DMS114 treated with DMSO at 0.1 percent for 48 hours (cell line): ENCODE data around the gene DMRTC1B.
"Not testable (repeated sequence)": the region's sequence is repeated elsewhere in the genome, so short reads cannot be mapped to it uniquely, and the experiment has no call there.

Experiments
- DNase-seq: peaks from one replicate; lab custom pipeline; 2025; ENCODE audit not compliant: unreplicated experiment; lab: John Stamatoyannopoulos, UW

The DMRTC1B gene

GRCh38 chrX:72776653-72777466 is at the start of gene DMRTC1B:
TSS of gene DMRTC1B (plus strand) at chrX:72776890. CDS start at chrX:72845136, 68,246 bp downstream.
- DNase-seq, result not testable (repeated sequence)

GRCh38 chrX:72727846-72728245 is 48.8 kb upstream of the DMRTC1B start:
- no peak for DNase-seq

GRCh38 chrX:72733636-72734035 is 43.1 kb upstream of the DMRTC1B start:
- DNase-seq, result not testable (repeated sequence)

- no peak for DNase-seq
Measured at GRCh38 chrX:72735561-72735960, 41.1 kb upstream of the DMRTC1B start.

- not testable (repeated sequence) for DNase-seq
Measured at GRCh38 chrX:72745546-72745945, 31.1 kb upstream of the DMRTC1B start.

GRCh38 chrX:72748545-72748944 is 28.1 kb upstream of the DMRTC1B start:
- DNase-seq, result not testable (repeated sequence)

GRCh38 chrX:72760454-72760853 is 16.2 kb upstream of the DMRTC1B start:
- not testable (repeated sequence) for DNase-seq

- DNase-seq, result not testable (repeated sequence)
Measured at GRCh38 chrX:72777467-72777790, 739 bp downstream of the DMRTC1B start.

- not testable (repeated sequence) for DNase-seq
Measured at GRCh38 chrX:72778146-72778545, 1.5 kb downstream of the DMRTC1B start.

GRCh38 chrX:72782560-72782959 is 5.9 kb downstream of the DMRTC1B start, which contains the start of gene FAM236B:
TSS of gene FAM236B (minus strand) at chrX:72782660. CDS start at chrX:72782560, 100 bp downstream.
- not testable (repeated sequence) for DNase-seq

- DNase-seq, result not testable (repeated sequence)
Measured at GRCh38 chrX:72783365-72783936, 6.8 kb downstream of the DMRTC1B start.

- not testable (repeated sequence) for DNase-seq
Measured at GRCh38 chrX:72783964-72784363, 7.3 kb downstream of the DMRTC1B start.

- not testable (repeated sequence) for DNase-seq
Measured at GRCh38 chrX:72788142-72788541, 11.5 kb downstream of the DMRTC1B start.

- not testable (repeated sequence) for DNase-seq
Measured at GRCh38 chrX:72790390-72790789, 13.7 kb downstream of the DMRTC1B start.

- not testable (repeated sequence) for DNase-seq
Measured at GRCh38 chrX:72808110-72808509, 31.4 kb downstream of the DMRTC1B start, which contains the start of gene FAM236D. TSS of gene FAM236D (minus strand) at chrX:72808210. CDS start at chrX:72808110, 100 bp downstream.

- DNase-seq, result not testable (repeated sequence)
Measured at GRCh38 chrX:72830701-72831100, 54.0 kb downstream of the DMRTC1B start.

GRCh38 chrX:72837532-72837931 is 60.8 kb downstream of the DMRTC1B start:
- not testable (repeated sequence) for DNase-seq

- not testable (repeated sequence) for DNase-seq
Measured at GRCh38 chrX:72882898-72883297, 106.2 kb downstream of the DMRTC1B start.

GRCh38 chrX:72889740-72890139 is 113.0 kb downstream of the DMRTC1B start:
- DNase-seq, result not testable (repeated sequence)
